Lung (tissue), 12 donors: ENCODE measurements around the gene PNPO. TPM values are rescaled to one million over a fixed set of nuclear protein-coding genes. Genes with fewer than 3 reads are reported as not detected.

Experiments
- ATAC-seq: fragments of 200-7000 bp; cut with Tn5 transposase; one replicate; pipeline ENCODE4 v1.9.1; 2020; ENCODE audit warnings: moderate number of reproducible peaks; ENCODE audit not compliant: insufficient read depth, low FRiP score
- DNase-seq, 3 donors: peaks; one replicate each; pipeline ENCODE4 v3.0.0-alpha.2; 2013 to 2017
- H3K27ac ChIP-seq, 2 donors: one replicate each; pipeline ENCODE4 v1.5.1; 2013; ENCODE audit warnings: mild to moderate bottlenecking in 2 of 2, moderate library complexity in 2 of 2, control low read depth in 1 of 2, inconsistent platforms in 1 of 2, low read depth in 1 of 2, low read length in 1 of 2
- H3K27me3 ChIP-seq, 3 donors: one replicate each; pipeline ENCODE4 v1.5.1; 2013; ENCODE audit warnings: low read length in 2 of 3; ENCODE audit not compliant: control insufficient read depth in 3 of 3, insufficient read depth in 3 of 3
- H3K36me3 ChIP-seq, 4 donors: one replicate each; pipeline ENCODE4 v1.5.1; 2013; ENCODE audit warnings: low read length in 4 of 4, mild to moderate bottlenecking in 1 of 4, moderate library complexity in 1 of 4; ENCODE audit not compliant: control insufficient read depth in 4 of 4, insufficient read depth in 4 of 4
- H3K4me1 ChIP-seq, 5 donors: one replicate each; pipeline ENCODE4 v1.5.1; 2013; ENCODE audit warnings: low read length in 5 of 5, mild to moderate bottlenecking in 2 of 5, moderate library complexity in 1 of 5; ENCODE audit not compliant: control insufficient read depth in 5 of 5, insufficient read depth in 5 of 5
- H3K4me3 ChIP-seq: one replicate; pipeline ENCODE4 v1.5.1; 2013; ENCODE audit warnings: mild to moderate bottlenecking, control low read depth, moderate library complexity
- H3K9ac ChIP-seq, 2 donors: one replicate each; pipeline ENCODE4 v1.5.1; 2013; ENCODE audit warnings: low read length in 2 of 2, control low read depth in 1 of 2; ENCODE audit not compliant: insufficient read depth in 1 of 2
- H3K9me3 ChIP-seq, 4 donors: one replicate each; pipeline ENCODE4 v1.5.1; 2013; ENCODE audit warnings: low read length in 3 of 4, mild to moderate bottlenecking in 1 of 4, moderate library complexity in 1 of 4; ENCODE audit not compliant: control insufficient read depth in 4 of 4, insufficient read depth in 3 of 4
- CTCF ChIP-seq: IDR thresholded peaks from 2 replicates; pipeline ENCODE4 v1.5.1; 2012; ENCODE audit warnings: mild to moderate bottlenecking; ENCODE audit errors: control extremely low read depth, extremely low read depth
- WGBS, 2 donors: extraction: QIAGEN DNeasy Blood & Tissue Kit; methylation state at CpG; one replicate each; pipeline ENCODE4 v1.1.7; 2013; 5-methylcytosine and 5-hydroxymethylcytosine counted together
- polyA plus RNA-seq, 2 donors: library from polyadenylated mRNA; stranded (reverse); fragments of 200-250 nt; gene quantifications; one replicate each; pipeline ENCODE4 v1.2.1, GENCODE V29; 2013
- total RNA-seq, 2 donors: library from RNA; depleted of rRNA in 1 of 2; stranded (reverse); fragments of >200 nt in 1 of 2; gene quantifications; one replicate each; pipeline ENCODE4 v1.2.1, GENCODE V29; 2014 to 2021
- donor health status: control.
- donor health status: control.
- donor health status: Bipolar disorder and iron deficiency.
- donor health status: healthy.
- donor health status: DM: yes; HTN: yes; CAD: no.

Gene PNPO
- total and polyA plus RNA-seq, 4 donors: 9.3 to 43.9 (median 11.2) TPM

DNA sequence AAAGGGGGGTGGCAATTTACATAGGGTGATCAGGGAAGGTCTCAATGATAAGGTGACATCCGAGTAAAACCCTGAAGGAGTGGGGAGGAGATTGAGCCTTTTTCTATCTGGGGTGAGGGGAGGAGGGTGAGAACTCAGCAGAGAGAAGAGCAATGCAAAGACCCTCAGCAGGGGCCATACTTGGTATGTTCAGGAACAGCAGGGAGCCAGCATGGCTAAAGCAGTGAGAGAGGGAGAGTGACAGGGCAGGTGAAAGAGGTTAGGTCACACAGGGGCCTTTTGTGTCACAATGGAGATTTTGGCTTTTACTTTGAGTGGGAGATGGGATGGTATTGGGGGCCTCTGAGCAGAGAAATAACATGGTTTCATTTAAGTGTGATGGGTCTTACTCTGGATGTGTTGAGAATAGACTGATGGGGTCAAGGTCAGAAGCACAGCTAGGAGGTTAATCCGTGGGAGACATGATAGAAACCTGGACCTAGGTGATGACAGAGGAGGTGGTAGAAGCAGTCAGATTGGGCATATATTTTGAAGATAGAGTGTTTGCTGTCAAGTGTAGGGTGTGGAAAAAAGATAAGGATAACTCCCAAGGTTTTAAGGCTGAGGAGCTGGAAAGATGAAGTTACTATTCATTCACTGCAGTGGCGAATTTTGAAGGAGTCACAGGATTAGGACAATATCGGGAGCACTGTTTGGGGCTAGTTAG lies 39.2 kb upstream of the PNPO start:
- H3K4me3 ChIP-seq: no peak overlapping the region
- no peak for ATAC-seq
- WGBS, 2 donors: 84 to 93% methylated on average over 4 of the region's 4 CpGs
- no peaks in the 10 kb centered on the region for H3K27me3 ChIP-seq
- H3K27ac ChIP-seq: no peak overlapping the region
- no peak overlapping the region for H3K9ac ChIP-seq
- peaks cover 5 to 38% (median 27%) of the 10 kb centered on the region in 5 donors for H3K4me1 ChIP-seq
- DNase-seq: no peak
- H3K9me3 ChIP-seq: no peaks in the 10 kb centered on the region
- peaks cover 0 to 13% (median 8%) of the 10 kb centered on the region in 4 donors for H3K36me3 ChIP-seq
- TF ChIP-seq CTCF: no peak

GRCh38 chr17:47905221-47905733 lies 36.1 kb upstream of the PNPO start:
- WGBS, 2 donors: 42 to 73% methylated on average over 8 of the region's 8 CpGs
- no peak for TF ChIP-seq CTCF
- peaks cover 5 to 32% (median 24%) of the 10 kb centered on the region in 5 donors for H3K4me1 ChIP-seq
- H3K27ac ChIP-seq: peak overlapping the region; percentile 72 to 91
- DNase-seq (peak; percentile 85 to 95 (median 93)), ATAC-seq (peak; percentile 47)
- H3K9ac ChIP-seq: peak overlapping the region in 1 of 2 donors; percentile 16
- H3K36me3 ChIP-seq: peaks cover 0 to 9% (median 2%) of the 10 kb centered on the region in 4 donors
- H3K4me3 ChIP-seq: no peak overlapping the region
- no peaks in the 10 kb centered on the region for H3K27me3 ChIP-seq
- H3K9me3 ChIP-seq: no peaks in the 10 kb centered on the region

DNA sequence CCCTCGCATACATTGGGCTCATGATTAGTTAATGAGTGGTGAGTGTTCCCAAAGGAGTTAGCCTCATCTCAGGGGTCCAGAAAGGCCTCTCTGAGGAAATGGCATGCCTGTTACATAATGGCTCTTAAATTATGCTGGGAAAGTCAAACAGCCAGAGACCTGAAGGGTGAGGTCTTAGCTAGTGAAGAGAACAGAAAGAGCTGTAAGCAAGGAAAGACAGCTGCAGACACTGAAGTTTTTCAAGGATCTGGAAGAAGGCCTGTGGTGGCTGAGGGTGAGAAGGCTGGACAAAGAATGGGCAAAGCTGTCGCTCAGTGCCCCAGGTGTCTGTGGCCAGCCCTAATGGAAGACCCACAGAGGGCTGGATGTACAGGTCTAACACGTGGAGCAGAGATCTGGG lies 34.9 kb upstream of the PNPO start:
- peak overlapping the region in 1 of 2 donors; percentile 16 for H3K9ac ChIP-seq
- peaks cover 5 to 30% (median 24%) of the 10 kb centered on the region in 5 donors for H3K4me1 ChIP-seq
- peaks cover 0 to 7% (median under 1%) of the 10 kb centered on the region in 4 donors for H3K36me3 ChIP-seq
- no peak overlapping the region for H3K4me3 ChIP-seq
- no peaks in the 10 kb centered on the region for H3K9me3 ChIP-seq
- ATAC-seq (no peak), DNase-seq (no peak)
- no peak for TF ChIP-seq CTCF
- H3K27ac ChIP-seq: peak overlapping the region; percentile 59 to 91
- no peaks in the 10 kb centered on the region for H3K27me3 ChIP-seq
- 81 to 87% methylated on average over 3 of the region's 3 CpGs for WGBS, 2 donors
